ENCODE results near the gene LGR6. TPM values are rescaled to one million over a fixed set of nuclear protein-coding genes. Genes with fewer than 3 reads are reported as not detected.
"Not testable (repeated sequence)": the region's sequence is repeated elsewhere in the genome, so short reads cannot be mapped to it uniquely, and the experiment has no call there.

Gene LGR6
- total RNA-seq, 1 donor from 2014 or later: 3.9 TPM

GRCh38 chr1:202168861-202169260 is 24.7 kb upstream of the LGR6 start:
- ATAC-seq (ENCODE audit: poor library complexity) (no peak), DNase-seq (no peak)
- intact Hi-C loops (cut with DNase I): no loop called here

GRCh38 chr1:202170726-202171125 is 22.9 kb upstream of the LGR6 start:
- no peak for DNase-seq
- intact Hi-C loops (cut with DNase I): no loop called here
- ATAC-seq (ENCODE audit: poor library complexity): no peak

- intact Hi-C loops (cut with DNase I): no loop called here
- no peak for DNase-seq
- no peak for ATAC-seq (ENCODE audit: poor library complexity)
These were observed 22.1 kb upstream of the LGR6 start for GRCh38 chr1:202171292-202172014.

GRCh38 chr1:202172015-202172355 is 21.6 kb upstream of the LGR6 start:
- no peak for DNase-seq
- ATAC-seq (ENCODE audit: poor library complexity): no peak
- intact Hi-C loops (cut with DNase I): no loop called here

- ATAC-seq (ENCODE audit: poor library complexity) (no peak), DNase-seq (no peak)
- intact Hi-C loops (cut with DNase I): no loop called here
These were observed 19.6 kb upstream of the LGR6 start for GRCh38 chr1:202173993-202174392.

- no peak for DNase-seq
- ATAC-seq (ENCODE audit: poor library complexity): no peak
- intact Hi-C loops (cut with DNase I): no loop called here
These were observed 16.4 kb upstream of the LGR6 start for GRCh38 chr1:202176949-202177927.

- intact Hi-C loops (cut with DNase I): no loop called here
- ATAC-seq (ENCODE audit: poor library complexity): no peak
- no peak for DNase-seq
These were observed 13.5 kb upstream of the LGR6 start for GRCh38 chr1:202179828-202180750.

- ATAC-seq (ENCODE audit: poor library complexity); intact Hi-C loops (cut with DNase I); DNase-seq: not testable (repeated sequence)
These were observed 12.9 kb upstream of the LGR6 start for GRCh38 chr1:202180751-202181139.

- no peak for ATAC-seq (ENCODE audit: poor library complexity)
- intact Hi-C loops (cut with DNase I): no loop called here
- DNase-seq: no peak
These were observed 12.0 kb upstream of the LGR6 start for GRCh38 chr1:202181586-202181985.

GRCh38 chr1:202182040-202182877 is 11.3 kb upstream of the LGR6 start:
- ATAC-seq (ENCODE audit: poor library complexity) (no peak), DNase-seq (no peak)
- intact Hi-C loops (cut with DNase I): no loop called here

GRCh38 chr1:202184750-202185460 is 8.7 kb upstream of the LGR6 start:
- DNase-seq (peak; percentile 90), ATAC-seq (ENCODE audit: poor library complexity) (peak; percentile 67)
- intact Hi-C loops (cut with DNase I): loop anchor here (5.0 kb wide), 2 partner anchors 132 to 532 kb away; no protein-coding TSS in a partner anchor

- ATAC-seq (ENCODE audit: poor library complexity) (no peak), DNase-seq (no peak)
- intact Hi-C loops (cut with DNase I): loop anchor here (5.0 kb wide), 2 partner anchors 131 to 531 kb away; no protein-coding TSS in a partner anchor
These were observed 7.3 kb upstream of the LGR6 start for GRCh38 chr1:202186327-202186726.

- DNase-seq (no peak), ATAC-seq (ENCODE audit: poor library complexity) (no peak)
- intact Hi-C loops (cut with DNase I): loop anchor here (5.0 kb wide), 2 partner anchors 130 to 530 kb away; no protein-coding TSS in a partner anchor
These were observed 6.4 kb upstream of the LGR6 start for GRCh38 chr1:202187041-202187671.

GRCh38 chr1:202187697-202188407 is 5.7 kb upstream of the LGR6 start:
- ATAC-seq (ENCODE audit: poor library complexity) (no peak), DNase-seq (no peak)
- intact Hi-C loops (cut with DNase I): loop anchor here (5.0 kb wide), 2 partner anchors 129 to 529 kb away; no protein-coding TSS in a partner anchor

GRCh38 chr1:202189001-202189790 is 4.4 kb upstream of the LGR6 start:
- peak; percentile 81 for ATAC-seq (ENCODE audit: poor library complexity)
- DNase-seq: peak; percentile 86
- intact Hi-C loops (cut with DNase I): loop anchor here (5.0 kb wide), 2 partner anchors 128 to 528 kb away; no protein-coding TSS in a partner anchor

Data from Right ventricle myocardium superior (tissue), 1 donor.